ENCODE results near the gene STX7. TPM values are rescaled to one million over a fixed set of nuclear protein-coding genes. Genes with fewer than 3 reads are reported as not detected.

Gene STX7
- total and polyA plus RNA-seq, 2 donors from 2014 or later, result 27.4 to 77.9 TPM

DNA sequence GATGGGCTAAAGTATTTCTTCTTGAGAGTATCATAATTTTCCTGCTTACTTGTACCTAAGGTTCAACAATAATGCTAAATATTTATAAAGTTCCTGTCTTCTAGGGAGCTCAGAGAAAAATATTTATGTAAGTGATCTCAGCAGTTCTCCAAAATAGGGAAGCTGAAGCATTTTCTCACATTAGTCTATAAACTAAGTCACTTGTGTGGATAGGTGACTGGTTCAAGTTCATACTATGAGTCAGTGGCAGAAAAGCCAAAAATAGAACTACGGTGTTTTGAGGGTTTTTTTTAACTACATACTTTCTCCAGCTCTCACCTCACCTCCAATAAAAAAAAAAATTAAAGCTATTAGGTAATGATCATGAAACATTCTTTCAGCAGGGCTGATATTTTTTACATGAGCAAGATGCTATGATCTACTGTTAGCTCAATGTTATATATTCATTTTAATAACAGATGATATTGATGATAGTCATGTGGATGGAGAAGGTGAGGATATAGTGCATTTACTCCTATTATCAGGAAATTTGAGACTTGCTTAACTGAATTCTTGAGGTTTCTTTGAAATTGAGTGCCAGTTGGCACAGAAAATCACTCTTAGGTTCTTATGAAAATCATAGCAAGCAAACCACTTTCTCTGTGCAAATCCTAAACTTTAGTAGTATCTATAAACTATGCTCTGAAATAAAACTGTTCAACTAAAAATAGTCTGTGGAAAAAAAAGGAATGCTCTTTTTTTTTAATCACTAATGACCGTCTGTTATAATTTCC is 107.6 kb downstream of the STX7 start:
- H3K27ac ChIP-seq (ENCODE audit: low read depth in 2 of 2, low read length in 2 of 2), result no peak overlapping the region
- intact Hi-C loops (cut with DNase I), result no loop called here
- no peaks in the 10 kb centered on the region for H3K9me3 ChIP-seq (ENCODE audit: control insufficient read depth in 2 of 3, insufficient read depth in 1 of 3, low read length in 3 of 3)
- no peaks in the 10 kb centered on the region for H3K36me3 ChIP-seq (ENCODE audit: control insufficient read depth in 2 of 3, insufficient read depth in 3 of 3, low read length in 3 of 3)
- H3K4me3 ChIP-seq (ENCODE audit: low read length in 3 of 3), result no peak overlapping the region
- no peaks in the 10 kb centered on the region for H3K4me1 ChIP-seq (ENCODE audit: control insufficient read depth in 2 of 3, insufficient read depth in 2 of 3, low read depth in 1 of 3, low read length in 3 of 3)
- H3K27me3 ChIP-seq (ENCODE audit: control insufficient read depth, insufficient read depth, low read length), result no peaks in the 10 kb centered on the region
- FAIRE-seq (no peak), DNase-seq (no peak)
- no peak for TF ChIP-seq CTCF (IDR thresholded peaks at IDR 0.05; ENCODE audit: borderline replicate concordance, extremely low read depth, insufficient read depth)
- H3K9ac ChIP-seq (ENCODE audit: low read length in 3 of 3), result no peak overlapping the region

GRCh38 chr6:132404736-132405135 is 108.2 kb downstream of the STX7 start:
- H3K27me3 ChIP-seq (ENCODE audit: control insufficient read depth, insufficient read depth, low read length), result no peaks in the 10 kb centered on the region
- no peak overlapping the region for H3K4me3 ChIP-seq (ENCODE audit: low read length in 3 of 3)
- no peaks in the 10 kb centered on the region for H3K36me3 ChIP-seq (ENCODE audit: control insufficient read depth in 2 of 3, insufficient read depth in 3 of 3, low read length in 3 of 3)
- DNase-seq, result no peak
- no peaks in the 10 kb centered on the region for H3K9me3 ChIP-seq (ENCODE audit: control insufficient read depth in 2 of 3, insufficient read depth in 1 of 3, low read length in 3 of 3)
- H3K27ac ChIP-seq (ENCODE audit: low read depth in 2 of 2, low read length in 2 of 2), result no peak overlapping the region
- no peak for FAIRE-seq
- intact Hi-C loops (cut with DNase I), result no loop called here
- TF ChIP-seq CTCF (IDR thresholded peaks at IDR 0.05; ENCODE audit: borderline replicate concordance, extremely low read depth, insufficient read depth), result no peak
- H3K9ac ChIP-seq (ENCODE audit: low read length in 3 of 3), result no peak overlapping the region
- no peaks in the 10 kb centered on the region for H3K4me1 ChIP-seq (ENCODE audit: control insufficient read depth in 2 of 3, insufficient read depth in 2 of 3, low read depth in 1 of 3, low read length in 3 of 3)

- intact Hi-C loops (cut with DNase I), result no loop called here
- Histone ChIP-seq H3K4me1 (ENCODE audit: control insufficient read depth in 2 of 3, insufficient read depth in 2 of 3, low read depth in 1 of 3, low read length in 3 of 3) (no peaks in the 10 kb centered on the region), H3K36me3 (ENCODE audit: control insufficient read depth in 2 of 3, insufficient read depth in 3 of 3, low read length in 3 of 3) (no peaks in the 10 kb centered on the region), H3K9me3 (ENCODE audit: control insufficient read depth in 2 of 3, insufficient read depth in 1 of 3, low read length in 3 of 3) (no peaks in the 10 kb centered on the region), H3K27ac (ENCODE audit: low read depth in 2 of 2, low read length in 2 of 2) (no peak overlapping the region), H3K9ac (ENCODE audit: low read length in 3 of 3) (no peak overlapping the region), H3K27me3 (ENCODE audit: control insufficient read depth, insufficient read depth, low read length) (no peaks in the 10 kb centered on the region), H3K4me3 (ENCODE audit: low read length in 3 of 3) (no peak overlapping the region)
- FAIRE-seq, result no peak
- DNase-seq, result no peak
- TF ChIP-seq CTCF (IDR thresholded peaks at IDR 0.05; ENCODE audit: borderline replicate concordance, extremely low read depth, insufficient read depth), result no peak
These were observed 108.6 kb downstream of the STX7 start for GRCh38 chr6:132404330-132404729.

All from kidney (tissue), 14 donors.